ENCODE measurements around the gene HNRNPLL. TPM values are rescaled to one million over a fixed set of nuclear protein-coding genes. Genes with fewer than 3 reads are reported as not detected.

HNRNPLL gene
- total and polyA plus RNA-seq, 2 experiments from 2014 or later: 42.5 to 53.4 TPM

DNA sequence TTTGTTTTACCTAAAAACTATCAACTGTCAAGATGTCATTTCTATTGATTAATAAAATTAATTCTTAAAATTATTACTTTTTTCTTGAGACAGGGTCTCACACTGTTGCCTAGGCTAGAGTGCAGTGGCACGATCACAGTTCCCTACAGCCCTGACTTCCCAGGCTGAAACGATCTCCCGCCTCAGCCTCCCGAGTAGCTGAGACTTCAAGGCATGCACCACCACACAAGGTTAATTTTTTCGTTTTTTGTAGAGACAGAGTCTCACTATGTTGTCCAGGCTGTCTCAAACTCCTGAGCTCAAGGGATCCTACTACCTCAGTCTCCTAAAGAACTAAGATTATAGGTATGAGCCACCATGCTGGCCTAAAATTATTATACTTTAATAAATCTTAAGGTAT is 18.7 kb downstream of the HNRNPLL start:
- Histone ChIP-seq H3K4me1 (ENCODE audit: insufficient read depth) (peaks cover 39% of the 10 kb centered on the region), H4K20me1 (replicated peaks; ENCODE audit: insufficient read depth) (peaks cover 24% of the 10 kb centered on the region), H3K36me3 (ENCODE audit: insufficient read depth) (peaks cover 15% of the 10 kb centered on the region), H3K4me2 (no peak overlapping the region), H3K9me2 (ENCODE audit: insufficient read depth) (no peaks in the 10 kb centered on the region), H3K27ac (ENCODE audit: low read depth) (no peak overlapping the region), H3K4me3 (no peak overlapping the region), H3K79me2 (replicated peaks; ENCODE audit: insufficient read depth) (peaks cover 59% of the 10 kb centered on the region), H3F3A (replicated peaks; ENCODE audit: low read depth) (no peaks in the 10 kb centered on the region), H3K27me3 (ENCODE audit: insufficient read depth) (no peaks in the 10 kb centered on the region), H2AFZ (no peak overlapping the region)
- Mint-ChIP-seq H3K36me3 (ENCODE audit: low read depth) (peaks cover 51% of the 10 kb centered on the region), H3K27ac (no peak overlapping the region), H3K27me3 (ENCODE audit: insufficient read depth, low read depth, poor library complexity) (no peaks in the 10 kb centered on the region), H3K4me1 (peaks cover 40% of the 10 kb centered on the region), H3K9me3 (no peaks in the 10 kb centered on the region), H3K4me3 (no peak overlapping the region)
- no peak for DNase-seq (ENCODE audit: low spot score)
- no peak for ATAC-seq
- TF ChIP-seq JUNB (IDR thresholded peaks at IDR 0.05; ENCODE audit: unreplicated experiment) (no peak), ZNF331 (CRISPR knock-in tag; IDR thresholded peaks at IDR 0.05; ENCODE audit: low read depth) (no peak), STAT1 (IDR thresholded peaks at IDR 0.05; ENCODE audit: unreplicated experiment) (no peak), NANOG (IDR thresholded peaks at IDR 0.05; ENCODE audit: borderline replicate concordance) (no peak), POLR2AphosphoS5 (IDR thresholded peaks at IDR 0.05; ENCODE audit: low read depth) (no peak), EZH2phosphoT487 (IDR thresholded peaks at IDR 0.05; ENCODE audit: unreplicated experiment) (no peak)
- TF ChIP-seq, protein P1, sequence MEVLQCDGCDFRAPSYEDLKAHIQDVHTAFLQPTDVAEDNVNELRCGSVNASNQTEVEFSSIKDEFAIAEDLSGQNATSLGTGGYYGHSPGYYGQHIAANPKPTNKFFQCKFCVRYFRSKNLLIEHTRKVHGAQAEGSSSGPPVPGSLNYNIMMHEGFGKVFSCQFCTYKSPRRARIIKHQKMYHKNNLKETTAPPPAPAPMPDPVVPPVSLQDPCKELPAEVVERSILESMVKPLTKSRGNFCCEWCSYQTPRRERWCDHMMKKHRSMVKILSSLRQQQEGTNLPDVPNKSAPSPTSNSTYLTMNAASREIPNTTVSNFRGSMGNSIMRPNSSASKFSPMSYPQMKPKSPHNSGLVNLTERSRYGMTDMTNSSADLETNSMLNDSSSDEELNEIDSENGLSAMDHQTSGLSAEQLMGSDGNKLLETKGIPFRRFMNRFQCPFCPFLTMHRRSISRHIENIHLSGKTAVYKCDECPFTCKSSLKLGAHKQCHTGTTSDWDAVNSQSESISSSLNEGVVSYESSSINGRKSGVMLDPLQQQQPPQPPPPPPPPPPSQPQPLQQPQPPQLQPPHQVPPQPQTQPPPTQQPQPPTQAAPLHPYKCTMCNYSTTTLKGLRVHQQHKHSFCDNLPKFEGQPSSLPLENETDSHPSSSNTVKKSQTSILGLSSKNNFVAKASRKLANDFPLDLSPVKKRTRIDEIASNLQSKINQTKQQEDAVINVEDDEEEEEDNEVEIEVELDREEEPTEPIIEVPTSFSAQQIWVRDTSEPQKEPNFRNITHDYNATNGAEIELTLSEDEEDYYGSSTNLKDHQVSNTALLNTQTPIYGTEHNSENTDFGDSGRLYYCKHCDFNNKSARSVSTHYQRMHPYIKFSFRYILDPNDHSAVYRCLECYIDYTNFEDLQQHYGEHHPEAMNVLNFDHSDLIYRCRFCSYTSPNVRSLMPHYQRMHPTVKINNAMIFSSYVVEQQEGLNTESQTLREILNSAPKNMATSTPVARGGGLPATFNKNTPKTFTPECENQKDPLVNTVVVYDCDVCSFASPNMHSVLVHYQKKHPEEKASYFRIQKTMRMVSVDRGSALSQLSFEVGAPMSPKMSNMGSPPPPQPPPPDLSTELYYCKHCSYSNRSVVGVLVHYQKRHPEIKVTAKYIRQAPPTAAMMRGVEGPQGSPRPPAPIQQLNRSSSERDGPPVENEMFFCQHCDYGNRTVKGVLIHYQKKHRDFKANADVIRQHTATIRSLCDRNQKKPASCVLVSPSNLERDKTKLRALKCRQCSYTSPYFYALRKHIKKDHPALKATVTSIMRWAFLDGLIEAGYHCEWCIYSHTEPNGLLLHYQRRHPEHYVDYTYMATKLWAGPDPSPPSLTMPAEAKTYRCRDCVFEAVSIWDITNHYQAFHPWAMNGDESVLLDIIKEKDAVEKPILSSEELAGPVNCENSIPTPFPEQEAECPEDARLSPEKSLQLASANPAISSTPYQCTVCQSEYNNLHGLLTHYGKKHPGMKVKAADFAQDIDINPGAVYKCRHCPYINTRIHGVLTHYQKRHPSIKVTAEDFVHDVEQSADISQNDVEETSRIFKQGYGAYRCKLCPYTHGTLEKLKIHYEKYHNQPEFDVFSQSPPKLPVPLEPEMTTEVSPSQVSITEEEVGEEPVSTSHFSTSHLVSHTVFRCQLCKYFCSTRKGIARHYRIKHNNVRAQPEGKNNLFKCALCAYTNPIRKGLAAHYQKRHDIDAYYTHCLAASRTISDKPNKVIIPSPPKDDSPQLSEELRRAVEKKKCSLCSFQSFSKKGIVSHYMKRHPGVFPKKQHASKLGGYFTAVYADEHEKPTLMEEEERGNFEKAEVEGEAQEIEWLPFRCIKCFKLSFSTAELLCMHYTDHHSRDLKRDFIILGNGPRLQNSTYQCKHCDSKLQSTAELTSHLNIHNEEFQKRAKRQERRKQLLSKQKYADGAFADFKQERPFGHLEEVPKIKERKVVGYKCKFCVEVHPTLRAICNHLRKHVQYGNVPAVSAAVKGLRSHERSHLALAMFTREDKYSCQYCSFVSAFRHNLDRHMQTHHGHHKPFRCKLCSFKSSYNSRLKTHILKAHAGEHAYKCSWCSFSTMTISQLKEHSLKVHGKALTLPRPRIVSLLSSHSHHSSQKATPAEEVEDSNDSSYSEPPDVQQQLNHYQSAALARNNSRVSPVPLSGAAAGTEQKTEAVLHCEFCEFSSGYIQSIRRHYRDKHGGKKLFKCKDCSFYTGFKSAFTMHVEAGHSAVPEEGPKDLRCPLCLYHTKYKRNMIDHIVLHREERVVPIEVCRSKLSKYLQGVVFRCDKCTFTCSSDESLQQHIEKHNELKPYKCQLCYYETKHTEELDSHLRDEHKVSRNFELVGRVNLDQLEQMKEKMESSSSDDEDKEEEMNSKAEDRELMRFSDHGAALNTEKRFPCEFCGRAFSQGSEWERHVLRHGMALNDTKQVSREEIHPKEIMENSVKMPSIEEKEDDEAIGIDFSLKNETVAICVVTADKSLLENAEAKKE (CRISPR knock-in tag; IDR thresholded peaks at IDR 0.05): no peak
- TF ChIP-seq, protein P2, sequence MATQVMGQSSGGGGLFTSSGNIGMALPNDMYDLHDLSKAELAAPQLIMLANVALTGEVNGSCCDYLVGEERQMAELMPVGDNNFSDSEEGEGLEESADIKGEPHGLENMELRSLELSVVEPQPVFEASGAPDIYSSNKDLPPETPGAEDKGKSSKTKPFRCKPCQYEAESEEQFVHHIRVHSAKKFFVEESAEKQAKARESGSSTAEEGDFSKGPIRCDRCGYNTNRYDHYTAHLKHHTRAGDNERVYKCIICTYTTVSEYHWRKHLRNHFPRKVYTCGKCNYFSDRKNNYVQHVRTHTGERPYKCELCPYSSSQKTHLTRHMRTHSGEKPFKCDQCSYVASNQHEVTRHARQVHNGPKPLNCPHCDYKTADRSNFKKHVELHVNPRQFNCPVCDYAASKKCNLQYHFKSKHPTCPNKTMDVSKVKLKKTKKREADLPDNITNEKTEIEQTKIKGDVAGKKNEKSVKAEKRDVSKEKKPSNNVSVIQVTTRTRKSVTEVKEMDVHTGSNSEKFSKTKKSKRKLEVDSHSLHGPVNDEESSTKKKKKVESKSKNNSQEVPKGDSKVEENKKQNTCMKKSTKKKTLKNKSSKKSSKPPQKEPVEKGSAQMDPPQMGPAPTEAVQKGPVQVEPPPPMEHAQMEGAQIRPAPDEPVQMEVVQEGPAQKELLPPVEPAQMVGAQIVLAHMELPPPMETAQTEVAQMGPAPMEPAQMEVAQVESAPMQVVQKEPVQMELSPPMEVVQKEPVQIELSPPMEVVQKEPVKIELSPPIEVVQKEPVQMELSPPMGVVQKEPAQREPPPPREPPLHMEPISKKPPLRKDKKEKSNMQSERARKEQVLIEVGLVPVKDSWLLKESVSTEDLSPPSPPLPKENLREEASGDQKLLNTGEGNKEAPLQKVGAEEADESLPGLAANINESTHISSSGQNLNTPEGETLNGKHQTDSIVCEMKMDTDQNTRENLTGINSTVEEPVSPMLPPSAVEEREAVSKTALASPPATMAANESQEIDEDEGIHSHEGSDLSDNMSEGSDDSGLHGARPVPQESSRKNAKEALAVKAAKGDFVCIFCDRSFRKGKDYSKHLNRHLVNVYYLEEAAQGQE (IDR thresholded peaks at IDR 0.05; ENCODE audit: unreplicated experiment): no peak
- TF ChIP-seq, protein P3, sequence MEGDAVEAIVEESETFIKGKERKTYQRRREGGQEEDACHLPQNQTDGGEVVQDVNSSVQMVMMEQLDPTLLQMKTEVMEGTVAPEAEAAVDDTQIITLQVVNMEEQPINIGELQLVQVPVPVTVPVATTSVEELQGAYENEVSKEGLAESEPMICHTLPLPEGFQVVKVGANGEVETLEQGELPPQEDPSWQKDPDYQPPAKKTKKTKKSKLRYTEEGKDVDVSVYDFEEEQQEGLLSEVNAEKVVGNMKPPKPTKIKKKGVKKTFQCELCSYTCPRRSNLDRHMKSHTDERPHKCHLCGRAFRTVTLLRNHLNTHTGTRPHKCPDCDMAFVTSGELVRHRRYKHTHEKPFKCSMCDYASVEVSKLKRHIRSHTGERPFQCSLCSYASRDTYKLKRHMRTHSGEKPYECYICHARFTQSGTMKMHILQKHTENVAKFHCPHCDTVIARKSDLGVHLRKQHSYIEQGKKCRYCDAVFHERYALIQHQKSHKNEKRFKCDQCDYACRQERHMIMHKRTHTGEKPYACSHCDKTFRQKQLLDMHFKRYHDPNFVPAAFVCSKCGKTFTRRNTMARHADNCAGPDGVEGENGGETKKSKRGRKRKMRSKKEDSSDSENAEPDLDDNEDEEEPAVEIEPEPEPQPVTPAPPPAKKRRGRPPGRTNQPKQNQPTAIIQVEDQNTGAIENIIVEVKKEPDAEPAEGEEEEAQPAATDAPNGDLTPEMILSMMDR (conservative IDR thresholded peaks at IDR 0.05; ENCODE audit: low read depth in 2 of 2): no peak
